ENCODE data around the gene GNAT2. TPM values are rescaled to one million over a fixed set of nuclear protein-coding genes. Genes with fewer than 3 reads are reported as not detected.

GNAT2 gene
- total and polyA plus RNA-seq, 12 donors: 0.04 TPM; not detected in 11

- 94 to 97% methylated on average over 21 of the region's 21 CpGs for WGBS, 2 donors
- DNase-seq (no peak), ATAC-seq (no peak)
- intact Hi-C loops (cut with DNase I): loop anchor here in 4 of 10 donors (5.0 kb wide), 2 partner anchors 80 to 85 kb away; partner anchors contain the start of gene GNAI3 (in 2 of the 4)
- Histone ChIP-seq H3K4me1 (peaks cover 5 to 38% (median 28%) of the 10 kb centered on the region in 9 donors), H3K4me3 (no peak overlapping the region), H3K27ac (no peak overlapping the region), H3K27me3 (no peaks in the 10 kb centered on the region), H3K36me3 (peaks cover 0 to 59% (median 30%) of the 10 kb centered on the region in 9 donors), H3K9me3 (no peaks in the 10 kb centered on the region)
- no peak for TF ChIP-seq CTCF (IDR thresholded peaks at IDR 0.05)
Observed at GRCh38 chr1:109626682-109627408, 7.4 kb upstream of the GNAT2 start.

- ATAC-seq (no peak), DNase-seq (no peak)
- H3K27me3 ChIP-seq: no peaks in the 10 kb centered on the region
- WGBS, 2 donors: 81% methylated on average over 32 of the region's 32 CpGs
- H3K9me3 ChIP-seq: no peaks in the 10 kb centered on the region
- no peak overlapping the region for H3K27ac ChIP-seq
- H3K4me1 ChIP-seq: peaks cover 9 to 46% (median 35%) of the 10 kb centered on the region in 9 donors
- H3K36me3 ChIP-seq: peaks cover 0 to 50% (median 22%) of the 10 kb centered on the region in 9 donors
- TF ChIP-seq CTCF (IDR thresholded peaks at IDR 0.05): no peak
- intact Hi-C loops (cut with DNase I): loop anchor here in 4 of 10 donors (5.0 kb wide), 2 partner anchors 79 to 84 kb away; partner anchors contain the start of gene GNAI3 (in 2 of the 4)
- H3K4me3 ChIP-seq: no peak overlapping the region
Observed at GRCh38 chr1:109625601-109626560, 6.5 kb upstream of the GNAT2 start.

GRCh38 chr1:109625176-109625575 lies 5.8 kb upstream of the GNAT2 start:
- ATAC-seq: no peak
- WGBS, 2 donors: 78 to 85% methylated on average over 16 of the region's 16 CpGs
- TF ChIP-seq CTCF (IDR thresholded peaks at IDR 0.05): no peak
- Histone ChIP-seq H3K9me3 (no peaks in the 10 kb centered on the region), H3K36me3 (peaks cover 0 to 45% (median 22%) of the 10 kb centered on the region in 9 donors), H3K27ac (no peak overlapping the region), H3K4me1 (peaks cover 9 to 49% (median 35%) of the 10 kb centered on the region in 9 donors), H3K4me3 (no peak overlapping the region), H3K27me3 (no peaks in the 10 kb centered on the region)
- intact Hi-C loops (cut with DNase I): loop anchor here in 4 of 10 donors (5.0 kb wide), 2 partner anchors 78 to 83 kb away; partner anchors contain the start of gene GNAI3 (in 2 of the 4)
- no peak for DNase-seq

All from heart right ventricle (tissue), 16 donors.